NCI-H1092 (cell line): ENCODE results near the gene KIF20A.
A peak's percentile ranks its signal among the peaks of the same experiment; 100 is the strongest.
"Not testable (repeated sequence)": the region's sequence is repeated elsewhere in the genome, so short reads cannot be mapped to it uniquely, and the experiment has no call there.

Experiments
- DNase-seq: peaks from one replicate; lab custom pipeline; 2025; lab: John Stamatoyannopoulos, UW

KIF20A gene

GRCh38 chr5:138178516-138179276 is at the start of gene KIF20A, which contains the start of gene BRD8:
Gene KIF20A (plus strand): TSS chr5:138179112. CDS start chr5:138179681, 569 bp downstream.
Gene BRD8 (minus strand): TSS chr5:138178630. CDS start chr5:138178614, 16 bp downstream.
- peak; percentile 85 for DNase-seq

GRCh38 chr5:138129347-138129746 is 49.6 kb upstream of the KIF20A start:
- no peak for DNase-seq

- no peak for DNase-seq
Measured at GRCh38 chr5:138132543-138132942, 46.4 kb upstream of the KIF20A start.

- DNase-seq, result peak; percentile 13
Measured at GRCh38 chr5:138138949-138139780, 39.7 kb upstream of the KIF20A start, which contains the start of gene NME5. Gene NME5 (minus strand): TSS chr5:138139428. CDS start chr5:138138780, 648 bp downstream.

GRCh38 chr5:138139781-138140090 is 39.2 kb upstream of the KIF20A start:
- DNase-seq, result no peak

GRCh38 chr5:138140268-138140667 is 38.6 kb upstream of the KIF20A start:
- no peak for DNase-seq

GRCh38 chr5:138141734-138142133 is 37.2 kb upstream of the KIF20A start:
- no peak for DNase-seq

GRCh38 chr5:138143578-138143977 is 35.3 kb upstream of the KIF20A start:
- DNase-seq, result not testable (repeated sequence)

GRCh38 chr5:138148811-138149210 is 30.1 kb upstream of the KIF20A start:
- no peak for DNase-seq

- no peak for DNase-seq
Measured at GRCh38 chr5:138149530-138149929, 29.4 kb upstream of the KIF20A start.

- not testable (repeated sequence) for DNase-seq
Measured at GRCh38 chr5:138155977-138156376, 22.9 kb upstream of the KIF20A start.

GRCh38 chr5:138157626-138158025 is 21.3 kb upstream of the KIF20A start:
- no peak for DNase-seq

GRCh38 chr5:138159666-138160065 is 19.2 kb upstream of the KIF20A start:
- no peak for DNase-seq

- no peak for DNase-seq
Measured at GRCh38 chr5:138160706-138161105, 18.2 kb upstream of the KIF20A start.

- DNase-seq, result no peak
Measured at GRCh38 chr5:138163721-138164120, 15.2 kb upstream of the KIF20A start.

- no peak for DNase-seq
Measured at GRCh38 chr5:138169124-138169523, 9.8 kb upstream of the KIF20A start.

GRCh38 chr5:138170299-138170698 is 8.6 kb upstream of the KIF20A start:
- no peak for DNase-seq

- DNase-seq, result no peak
Measured at GRCh38 chr5:138177941-138178515, 884 bp upstream of the KIF20A start.

GRCh38 chr5:138179277-138179857 is 455 bp downstream of the KIF20A start:
- DNase-seq, result no peak

GRCh38 chr5:138180183-138180782 is 1.4 kb downstream of the KIF20A start:
- no peak for DNase-seq

GRCh38 chr5:138180841-138181240 is 1.9 kb downstream of the KIF20A start:
- DNase-seq, result no peak

GRCh38 chr5:138182808-138183207 is 3.9 kb downstream of the KIF20A start:
- no peak for DNase-seq
